ENCODE measurements around the gene ABI3.

ABI3 gene

GRCh38 chr17:49241040-49241439 lies 30.5 kb downstream of the ABI3 start:
- DNase-seq (ENCODE audit: low read depth) = no peak
- H3K4me3 ChIP-seq (ENCODE audit: low read depth, low read length) = no peak overlapping the region
- no peak for TF ChIP-seq CTCF (IDR thresholded peaks at IDR 0.05; ENCODE audit: low read depth, low read length, missing control alignments)

- DNase-seq (ENCODE audit: low read depth) = no peak
- no peak for TF ChIP-seq CTCF (IDR thresholded peaks at IDR 0.05; ENCODE audit: low read depth, low read length, missing control alignments)
- H3K4me3 ChIP-seq (ENCODE audit: low read depth, low read length) = no peak overlapping the region
Measured at GRCh38 chr17:49241692-49242397, 31.3 kb downstream of the ABI3 start.

GRCh38 chr17:49242813-49243212 lies 32.3 kb downstream of the ABI3 start:
- no peak for TF ChIP-seq CTCF (IDR thresholded peaks at IDR 0.05; ENCODE audit: low read depth, low read length, missing control alignments)
- no peak for DNase-seq (ENCODE audit: low read depth)
- H3K4me3 ChIP-seq (ENCODE audit: low read depth, low read length) = no peak overlapping the region

- H3K4me3 ChIP-seq (ENCODE audit: low read depth, low read length) = no peak overlapping the region
- no peak for TF ChIP-seq CTCF (IDR thresholded peaks at IDR 0.05; ENCODE audit: low read depth, low read length, missing control alignments)
- no peak for DNase-seq (ENCODE audit: low read depth)
Measured at GRCh38 chr17:49244839-49245238, 34.3 kb downstream of the ABI3 start.

GRCh38 chr17:49247944-49248343 lies 37.4 kb downstream of the ABI3 start:
- DNase-seq (ENCODE audit: low read depth) = no peak
- no peak for TF ChIP-seq CTCF (IDR thresholded peaks at IDR 0.05; ENCODE audit: low read depth, low read length, missing control alignments)
- H3K4me3 ChIP-seq (ENCODE audit: low read depth, low read length) = no peak overlapping the region

- TF ChIP-seq CTCF (IDR thresholded peaks at IDR 0.05; ENCODE audit: low read depth, low read length, missing control alignments) = no peak
Measured at GRCh38 chr17:49249292-49249794, 38.8 kb downstream of the ABI3 start.

More at GRCh38 chr17:49249292-49249794, 38.8 kb downstream of the ABI3 start:
- DNase-seq (ENCODE audit: low read depth) = no peak
- H3K4me3 ChIP-seq (ENCODE audit: low read depth, low read length) = no peak overlapping the region

Measured in GM12864 (cell line).